Measurements from ENCODE around the gene IGFL3.

Gene IGFL3

DNA sequence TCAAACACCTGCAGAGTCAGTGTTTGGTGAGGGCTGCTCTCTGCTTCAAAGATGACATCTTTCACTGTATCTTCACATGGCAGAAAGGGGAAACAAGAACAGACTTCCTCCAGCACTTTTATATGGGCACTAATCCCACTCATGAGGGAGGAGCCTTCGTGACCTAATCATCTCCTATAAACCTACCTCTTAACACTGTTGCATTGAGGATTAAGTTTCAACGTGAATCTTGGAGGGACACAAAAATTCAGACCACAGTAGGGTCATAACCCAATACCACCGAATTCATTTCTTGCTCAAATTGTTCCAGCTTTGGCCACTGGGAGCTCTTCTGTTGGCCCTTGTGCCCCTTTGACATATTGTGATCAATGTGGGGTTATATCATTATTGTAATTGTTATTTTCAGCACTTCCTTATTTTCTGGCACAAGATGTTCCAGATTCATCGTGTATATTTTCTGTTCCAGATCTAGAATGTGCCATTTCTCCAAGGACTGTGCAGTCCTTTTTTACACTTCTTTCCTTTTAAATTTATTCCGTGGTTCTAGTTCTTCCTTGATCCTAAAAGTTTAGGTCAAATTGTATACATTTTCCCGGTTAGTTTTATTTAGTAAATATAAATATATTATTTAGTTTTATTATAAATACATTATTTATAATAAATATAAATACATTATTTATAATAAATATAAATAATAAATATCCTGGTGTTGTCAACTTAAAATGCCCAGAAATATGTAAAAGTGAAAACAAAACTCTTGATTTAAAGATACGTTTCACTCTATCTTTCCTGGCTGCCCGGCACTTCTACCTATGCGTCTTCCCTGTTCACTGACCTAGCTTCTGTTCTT, 48.2 kb downstream of the IGFL3 start:
- DNase-seq = no peak

DNA sequence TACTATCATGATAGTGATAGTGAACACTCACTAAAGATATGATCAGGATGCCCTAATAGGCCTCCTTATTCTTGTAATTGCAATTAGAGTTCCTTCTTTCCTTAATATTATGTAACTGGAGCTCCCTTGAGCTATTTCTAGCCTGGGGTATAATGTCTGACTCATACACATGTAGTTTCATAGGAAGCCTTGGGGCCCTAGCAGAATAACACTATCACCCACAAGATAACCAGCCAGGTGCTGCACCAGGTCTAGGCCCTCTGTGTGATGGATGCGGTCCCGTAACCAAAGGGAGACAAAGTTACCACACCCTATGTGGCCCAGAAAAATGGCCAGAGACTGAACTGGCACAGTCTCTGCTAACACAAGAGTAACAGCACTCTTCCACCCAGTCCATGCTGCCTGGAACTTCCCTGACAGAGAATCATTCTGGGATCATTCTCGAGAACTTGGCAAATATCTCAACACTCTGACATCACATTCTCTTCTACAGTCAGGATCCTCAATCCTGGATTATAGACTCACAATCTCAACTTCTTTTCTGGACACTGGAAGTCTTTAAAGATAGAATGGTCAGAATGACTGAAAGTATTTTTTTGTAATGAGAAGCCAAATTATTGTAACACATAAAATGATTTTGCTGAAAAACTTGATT, 51.1 kb downstream of the IGFL3 start:
- no peak for DNase-seq

All from NCI-H774 (cell line).